HepG2 (cell line): ENCODE measurements around the gene APC2. TPM values are rescaled to one million over a fixed set of nuclear protein-coding genes. Genes with fewer than 3 reads are reported as not detected.

Experiments used
- ARNTL ChIP-seq: sonication (generic); formaldehyde crosslinking; IDR thresholded peaks from 2 replicates; pipeline ENCODE4 v1.4.0; 2020; ENCODE audit warnings: mild to moderate bottlenecking, missing genetic modification reagents
- ATF7-NPFF ChIP-seq: sonication (generic); formaldehyde crosslinking; IDR thresholded peaks from 2 replicates; pipeline ENCODE4 v1.8.1; 2023; ENCODE audit warnings: mild to moderate bottlenecking, low read depth, missing genetic modification reagents, moderate library complexity
- CREB3 ChIP-seq: sonication (generic); formaldehyde crosslinking; IDR thresholded peaks from 2 replicates; pipeline ENCODE4 v1.5.0; 2020; ENCODE audit warnings: missing genetic modification reagents
- CSRNP2 ChIP-seq: sonication (generic); formaldehyde crosslinking; conservative IDR thresholded peaks from 2 replicates; pipeline ENCODE4 v1.8.0; 2022; ENCODE audit warnings: low read depth, missing genetic modification reagents
- ELF3 ChIP-seq: IDR thresholded peaks from 2 replicates; pipeline ENCODE4 v1.6.1; 2016; ENCODE audit warnings: missing genetic modification reagents, missing compliant biosample characterization
- FOXC1 ChIP-seq: sonication (generic); formaldehyde crosslinking; IDR thresholded peaks from 2 replicates; pipeline ENCODE4 v1.8.0; 2022; ENCODE audit warnings: mild to moderate bottlenecking, missing genetic modification reagents, borderline replicate concordance
- IKZF4 ChIP-seq: sonication (generic); formaldehyde crosslinking; IDR thresholded peaks from 2 replicates; pipeline ENCODE4 v1.5.1; 2020; ENCODE audit warnings: borderline replicate concordance, mild to moderate bottlenecking, low read depth, missing genetic modification reagents; ENCODE audit errors: not compliant biosample characterization
- PATZ1 ChIP-seq: sonication (generic); formaldehyde crosslinking; IDR thresholded peaks from 2 replicates; pipeline ENCODE4 v1.4.0; 2020; ENCODE audit warnings: missing genetic modification reagents
- RBFOX2 ChIP-seq: fragments of 200-400 bp; formaldehyde crosslinking; IDR thresholded peaks from 2 replicates; pipeline ENCODE4 v1.6.1; 2017; ENCODE audit warnings: low read depth, mild to moderate bottlenecking, low read length
- RFXAP ChIP-seq: sonication (generic); formaldehyde crosslinking; IDR thresholded peaks from 2 replicates; pipeline ENCODE4 v1.4.0; 2020; ENCODE audit warnings: missing genetic modification reagents, borderline replicate concordance
- SALL2 ChIP-seq: sonication (generic); formaldehyde crosslinking; IDR thresholded peaks from 2 replicates; pipeline ENCODE4 v1.8.1; 2023; ENCODE audit warnings: mild to moderate bottlenecking, missing genetic modification reagents, inconsistent platforms
- SNRNP70 ChIP-seq: fragments of 200-400 bp; formaldehyde crosslinking; IDR thresholded peaks from 2 replicates; pipeline ENCODE4 v1.6.1; 2017; ENCODE audit warnings: mild to moderate bottlenecking, low read depth, low read length, moderate library complexity
- TCF7 ChIP-seq: sonication (generic); IDR thresholded peaks from 2 replicates; pipeline ENCODE4 v1.6.1; 2016; ENCODE audit warnings: antibody characterized with exemption, low read depth
- TEAD2 ChIP-seq: sonication (generic); formaldehyde crosslinking; IDR thresholded peaks from 2 replicates; pipeline ENCODE4 v1.9.0; 2021; ENCODE audit warnings: missing genetic modification reagents
- TRAFD1 ChIP-seq: sonication (generic); formaldehyde crosslinking; IDR thresholded peaks from 2 replicates; pipeline ENCODE4 v1.5.1; 2020; ENCODE audit warnings: missing genetic modification reagents, mild to moderate bottlenecking, borderline replicate concordance
- ZBTB1 ChIP-seq: sonication (generic); formaldehyde crosslinking; IDR thresholded peaks from 2 replicates; pipeline ENCODE4 v1.4.0; 2020; ENCODE audit warnings: missing genetic modification reagents, borderline replicate concordance
- ZFP1 ChIP-seq: IDR thresholded peaks from 2 replicates; pipeline ENCODE4 v1.6.1; 2016
- ZMAT3 ChIP-seq: sonication (generic); formaldehyde crosslinking; conservative IDR thresholded peaks from 2 replicates; pipeline ENCODE4 v1.7.0; 2021; ENCODE audit warnings: missing genetic modification reagents
- ZNF34 ChIP-seq: sonication (generic); formaldehyde crosslinking; IDR thresholded peaks from 2 replicates; pipeline ENCODE4 v1.4.0; 2020; ENCODE audit warnings: mild to moderate bottlenecking, missing genetic modification reagents, borderline replicate concordance
- ZNF503 ChIP-seq: sonication (generic); formaldehyde crosslinking; IDR thresholded peaks from 2 replicates; pipeline ENCODE4 v1.4.0; 2020; ENCODE audit warnings: missing genetic modification reagents
- ZNF724P ChIP-seq: sonication (generic); formaldehyde crosslinking; IDR thresholded peaks from 2 replicates; pipeline ENCODE4 v1.8.0; 2022; ENCODE audit warnings: missing genetic modification reagents, borderline replicate concordance
- ZNF772 ChIP-seq: sonication (generic); formaldehyde crosslinking; IDR thresholded peaks from 2 replicates; pipeline ENCODE4 v1.5.0; 2020; ENCODE audit warnings: mild to moderate bottlenecking, missing genetic modification reagents
- polyA plus RNA-seq, 8 experiments: library from polyadenylated mRNA; depleted of rRNA in 3 of 8; stranded (reverse) in 7 of 8; unstranded in 1 of 8; fragments of >200 nt; fragmentation: Illumina TruSeq in 4 of 8; extraction: Trizol in 4 of 8; gene quantifications; 2 replicates each; pipeline versions ENCODE4 v1.2.1 to v1.2.3, GENCODE V29; 2011 to 2016; ENCODE audit warnings: low read depth in 4 of 8, missing spikeins in 1 of 8, mixed read lengths in 1 of 8; ENCODE audit not compliant: insufficient read depth in 1 of 8
- total RNA-seq, 5 experiments: library from RNA; depleted of rRNA; stranded (reverse); fragments of >200 nt; fragmentation: Illumina TruSeq; extraction: Trizol; gene quantifications; 2 replicates each; pipeline ENCODE4 v1.2.3, GENCODE V29; 2016; ENCODE audit warnings: low read depth in 1 of 5

The APC2 gene
- total and polyA plus RNA-seq, 2 of the 13 experiments (the other 11 are each of a cell fraction or from before 2014, with no cell fraction given), result 0.08 to 0.22 TPM

GRCh38 chr19:1406774-1407527 lies 43.0 kb upstream of the APC2 start (continued):
- no peak for TF ChIP-seq ZNF503 (CRISPR knock-in tag)
- peak; percentile 90 for TF ChIP-seq ARNTL
- no peak for TF ChIP-seq TRAFD1 (CRISPR knock-in tag)
- TF ChIP-seq SNRNP70, result no peak
- peak; percentile 86 for TF ChIP-seq RBFOX2
- TF ChIP-seq ZMAT3 (CRISPR knock-in tag), result no peak
- no peak for TF ChIP-seq PATZ1 (CRISPR knock-in tag)
- TF ChIP-seq ELF3 (CRISPR knock-in tag), result no peak
- no peak for TF ChIP-seq FOXC1 (CRISPR knock-in tag)
- no peak for TF ChIP-seq ZNF34 (CRISPR knock-in tag)
- TF ChIP-seq TCF7, result no peak
- no peak; the same call in 1 of the 2 replicates for TF ChIP-seq SALL2 (CRISPR knock-in tag)
- TF ChIP-seq ZNF724P (CRISPR knock-in tag), result no peak
- no peak for TF ChIP-seq ZNF772 (CRISPR knock-in tag)
- no peak for TF ChIP-seq CSRNP2
- TF ChIP-seq ZFP1 (CRISPR knock-in tag), result no peak
- peak; percentile 22 for TF ChIP-seq IKZF4
- TF ChIP-seq TEAD2 (CRISPR knock-in tag), result no peak
- peak; percentile 65 for TF ChIP-seq ATF7-NPFF (CRISPR knock-in tag)
- TF ChIP-seq CREB3 (CRISPR knock-in tag), result no peak
- no peak for TF ChIP-seq ZBTB1
- TF ChIP-seq RFXAP (CRISPR knock-in tag), result peak; percentile 37; the same call in 1 of the 2 replicates
